Endothelial cell of umbilical vein (primary cell): ENCODE results near the gene KREMEN1. TPM values are rescaled to one million over a fixed set of nuclear protein-coding genes. Genes with fewer than 3 reads are reported as not detected.

ENCODE experiments used
- BruUV-seq: library from RNA; stranded (reverse); fragments of 400-500 nt; replicated peaks from 2 replicates; lab custom pipeline; 2021; lab: Mats Ljungman, UMichigan
- CTCF ChIA-PET: fragments of 300-600, 350-600 bp; sonication (Branson Sonifier 250); formaldehyde crosslinking; loops from one replicate; lab custom pipeline; 2021; ENCODE audit warnings: antibody characterized with exemption, inconsistent platforms; lab: Charles Lee
- POLR2A ChIA-PET: fragments of 300-600, 350-600 bp; sonication (Branson Sonifier 250); formaldehyde crosslinking; loops from one replicate; lab custom pipeline; 2021; ENCODE audit warnings: antibody characterized with exemption, inconsistent platforms; lab: Charles Lee
- DNase-seq: peaks from one replicate; pipeline ENCODE4 v3.0.0-alpha.2; 2011; ENCODE audit warnings: low read depth, low spot score
- FAIRE-seq: peaks from 2 replicates; lab custom pipeline; 2011; peaks lifted over from hg19 to GRCh38; lab: Jason Lieb, UNC
- H2AFZ ChIP-seq: 2 replicates; pipeline ENCODE4 v1.6.0; 2012; ENCODE audit warnings: low read depth, low read length, control low read depth, inconsistent platforms
- H3K27ac ChIP-seq: 2 replicates; pipeline ENCODE4 v1.5.1; 2011; ENCODE audit warnings: low read depth, mild to moderate bottlenecking, control low read depth, low read length, moderate library complexity; ENCODE audit not compliant: insufficient read depth
- H3K27me3 ChIP-seq, 2 experiments: 2 replicates each; pipeline versions ENCODE4 v1.6.0 to v1.6.1; 2011; ENCODE audit warnings: low read length in 2 of 2, mixed read lengths in 1 of 2; ENCODE audit not compliant: control insufficient read depth in 2 of 2, insufficient read depth in 2 of 2
- H3K36me3 ChIP-seq, 2 experiments: 2 replicates in 1 of 2; 3 replicates in 1 of 2; pipeline ENCODE4 v1.5.1; 2011; ENCODE audit warnings: low read length in 2 of 2, mild to moderate bottlenecking in 1 of 2, moderate library complexity in 1 of 2; ENCODE audit not compliant: control insufficient read depth in 2 of 2, insufficient read depth in 2 of 2; ENCODE audit errors: extremely low read depth in 1 of 2
- H3K4me1 ChIP-seq: 3 replicates; pipeline ENCODE4 v1.5.1; 2011; ENCODE audit warnings: mild to moderate bottlenecking, low read length; ENCODE audit not compliant: control insufficient read depth, insufficient read depth; ENCODE audit errors: extremely low read depth
- H3K4me2 ChIP-seq: 2 replicates; pipeline ENCODE4 v1.6.1; 2011; ENCODE audit warnings: low read length, control low read depth, mixed read lengths; ENCODE audit not compliant: insufficient read depth
- H3K4me3 ChIP-seq, 3 experiments: fragments of 200-600 bp in 1 of 3; sonication (generic), shearing (Covaris generic) in 1 of 3; replicated peaks in 1 of 3; 2 replicates each; pipeline ENCODE4 v1.5.1; 2011 to 2016; ENCODE audit warnings: control low read depth in 3 of 3, low read length in 3 of 3, mild to moderate bottlenecking in 2 of 3, inconsistent platforms in 1 of 3, low read depth in 1 of 3, moderate library complexity in 1 of 3; ENCODE audit not compliant: insufficient read depth in 1 of 3
- H3K79me2 ChIP-seq: 2 replicates; pipeline ENCODE4 v1.6.0; 2012; ENCODE audit warnings: low read length, inconsistent platforms; ENCODE audit not compliant: control insufficient read depth, insufficient read depth
- H3K9ac ChIP-seq: replicated peaks from 2 replicates; pipeline ENCODE3; 2011; ENCODE audit warnings: low read length, control low read depth; ENCODE audit not compliant: insufficient read depth; ENCODE audit errors: extremely low read depth
- H3K9me1 ChIP-seq: replicated peaks from 3 replicates; pipeline ENCODE4 v1.6.0; 2011; ENCODE audit warnings: mild to moderate bottlenecking, low read length; ENCODE audit not compliant: control insufficient read depth, insufficient read depth; ENCODE audit errors: extremely low read depth
- H3K9me3 ChIP-seq: replicated peaks from 2 replicates; pipeline ENCODE4 v1.5.1; 2012; ENCODE audit warnings: low read length, inconsistent platforms; ENCODE audit not compliant: control insufficient read depth, insufficient read depth
- H4K20me1 ChIP-seq: replicated peaks from 2 replicates; pipeline ENCODE3; 2011; ENCODE audit warnings: mild to moderate bottlenecking, low read length; ENCODE audit not compliant: control insufficient read depth, insufficient read depth; ENCODE audit errors: extremely low read depth
- EZH2 ChIP-seq: IDR thresholded peaks from 2 replicates; pipeline ENCODE4 v1.6.1; 2012; ENCODE audit warnings: borderline replicate concordance, low read depth, mild to moderate bottlenecking, moderate library complexity, low read length, inconsistent platforms; ENCODE audit not compliant: severe bottlenecking
- JUN ChIP-seq: IDR thresholded peaks from 2 replicates; pipeline ENCODE4 v1.6.1; 2011; ENCODE audit warnings: borderline replicate concordance, low read depth; ENCODE audit not compliant: insufficient read length, insufficient read depth
- MYC ChIP-seq: IDR thresholded peaks from one replicate; pipeline ENCODE4 v1.6.1; 2011; ENCODE audit warnings: mild to moderate bottlenecking, low read depth, low read length
- dilution Hi-C: fragments of 300-500 bp; cut with MboI; formaldehyde crosslinking; loops from one replicate; pipeline ENCODE4 v1.15.0; 2019; ENCODE audit warnings: low sequenced_read_pairs; ENCODE audit not compliant: extremely low pct_ligation_motif_present
- intact Hi-C: fragments of 100-400 bp; cut with micrococcal nuclease; formaldehyde crosslinking; loops from one replicate; pipeline ENCODE4 v1.10.0; 2022
- polyA plus RNA-seq, 4 experiments: library from polyadenylated mRNA; depleted of rRNA in 3 of 4; stranded (reverse) in 3 of 4; unstranded in 1 of 4; fragments of >200 nt; gene quantifications; 2 replicates each; pipeline versions ENCODE4 v1.2.1 to v1.2.3, GENCODE V29; 2011 to 2012; ENCODE audit warnings: missing spikeins in 1 of 4
- total RNA-seq: library from RNA; stranded (reverse); gene quantifications from 2 replicates; pipeline ENCODE4 v1.2.3, GENCODE V29; 2021
- TF ChIP-seq, protein P1 (sequence below), 2 donors: IDR thresholded peaks; 1 replicate in 1 of 2; 2 replicates in 1 of 2; pipeline ENCODE4 v1.5.1; 2011; ENCODE audit warnings: low read length in 2 of 2, mild to moderate bottlenecking in 2 of 2, moderate library complexity in 2 of 2, control low read depth in 1 of 2, inconsistent platforms in 1 of 2, low read depth in 1 of 2; ENCODE audit not compliant: insufficient read depth in 1 of 2; ENCODE audit errors: extremely low read depth in 1 of 2
- TF ChIP-seq, protein P2 (sequence below): IDR thresholded peaks from 2 replicates; pipeline ENCODE4 v1.6.1; 2011; ENCODE audit not compliant: insufficient read depth, insufficient read length

Gene KREMEN1
- total and polyA plus RNA-seq, 2 donors (not counting 3 experiments of a cell fraction or from before 2014, with no cell fraction given), result 0.58 to 1.1 TPM

DNA sequence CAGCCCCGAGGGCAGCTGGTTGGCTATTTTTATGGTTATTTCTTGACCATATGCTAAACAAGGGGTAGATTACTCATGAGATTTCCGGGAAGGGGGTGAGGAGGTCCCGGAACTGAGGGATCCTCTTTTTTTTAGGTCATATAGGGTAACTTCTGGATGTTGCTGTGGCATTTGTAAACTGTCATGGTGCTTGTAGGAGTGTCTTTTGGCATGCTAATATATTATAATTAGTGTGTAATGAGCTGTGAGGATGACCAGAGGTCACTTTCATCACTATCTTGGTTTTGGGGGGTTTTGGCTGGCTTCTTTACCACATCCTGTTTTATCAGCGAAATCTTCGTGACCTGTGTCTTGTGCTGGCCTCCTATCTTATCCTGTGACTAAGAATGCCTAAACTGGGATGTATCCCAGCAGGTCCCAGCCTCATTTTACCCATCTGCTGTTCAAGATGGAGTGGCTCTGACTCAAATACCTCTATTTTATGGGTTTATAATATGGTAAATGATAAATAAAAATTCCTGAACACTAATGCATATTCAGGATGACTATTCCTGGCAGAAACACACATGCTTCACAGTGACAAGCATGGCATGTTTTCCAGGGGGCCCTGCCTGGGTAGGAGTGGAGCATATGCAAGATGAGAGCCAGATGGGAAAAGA is 11.2 kb downstream of the KREMEN1 start:
- Histone ChIP-seq H3K4me2 (no peak overlapping the region), H3K4me3 (no peak overlapping the region), H3K9me1 (no peaks in the 10 kb centered on the region), H3K36me3 (no peaks in the 10 kb centered on the region), H3K9me3 (no peaks in the 10 kb centered on the region), H4K20me1 (no peaks in the 10 kb centered on the region), H3K9ac (no peak overlapping the region), H3K79me2 (no peaks in the 10 kb centered on the region), H3K4me1 (no peaks in the 10 kb centered on the region), H3K27ac (no peak overlapping the region), H3K27me3 (peaks cover 0 to 2% of the 10 kb centered on the region in 2 experiments), H2AFZ (no peak overlapping the region)
- no peak for DNase-seq
- no peak for FAIRE-seq
- ChIA-PET CTCF (no interaction called here), POLR2A (no interaction called here)
- intact Hi-C loops (no loop called here), dilution Hi-C loops (no loop called here)
- TF ChIP-seq MYC (no peak), EZH2 (no peak), JUN (no peak)
- TF ChIP-seq, protein P1, sequence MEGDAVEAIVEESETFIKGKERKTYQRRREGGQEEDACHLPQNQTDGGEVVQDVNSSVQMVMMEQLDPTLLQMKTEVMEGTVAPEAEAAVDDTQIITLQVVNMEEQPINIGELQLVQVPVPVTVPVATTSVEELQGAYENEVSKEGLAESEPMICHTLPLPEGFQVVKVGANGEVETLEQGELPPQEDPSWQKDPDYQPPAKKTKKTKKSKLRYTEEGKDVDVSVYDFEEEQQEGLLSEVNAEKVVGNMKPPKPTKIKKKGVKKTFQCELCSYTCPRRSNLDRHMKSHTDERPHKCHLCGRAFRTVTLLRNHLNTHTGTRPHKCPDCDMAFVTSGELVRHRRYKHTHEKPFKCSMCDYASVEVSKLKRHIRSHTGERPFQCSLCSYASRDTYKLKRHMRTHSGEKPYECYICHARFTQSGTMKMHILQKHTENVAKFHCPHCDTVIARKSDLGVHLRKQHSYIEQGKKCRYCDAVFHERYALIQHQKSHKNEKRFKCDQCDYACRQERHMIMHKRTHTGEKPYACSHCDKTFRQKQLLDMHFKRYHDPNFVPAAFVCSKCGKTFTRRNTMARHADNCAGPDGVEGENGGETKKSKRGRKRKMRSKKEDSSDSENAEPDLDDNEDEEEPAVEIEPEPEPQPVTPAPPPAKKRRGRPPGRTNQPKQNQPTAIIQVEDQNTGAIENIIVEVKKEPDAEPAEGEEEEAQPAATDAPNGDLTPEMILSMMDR (IDR thresholded peaks at IDR 0.05; ENCODE audit: extremely low read depth in 1 of 2, insufficient read depth in 1 of 2, low read depth in 1 of 2, low read length in 2 of 2), result no peak
- TF ChIP-seq, protein P2, sequence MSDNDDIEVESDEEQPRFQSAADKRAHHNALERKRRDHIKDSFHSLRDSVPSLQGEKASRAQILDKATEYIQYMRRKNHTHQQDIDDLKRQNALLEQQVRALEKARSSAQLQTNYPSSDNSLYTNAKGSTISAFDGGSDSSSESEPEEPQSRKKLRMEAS, result no peak
- BruUV-seq, result no TSS peak
